SK-N-MC (cell line): ENCODE results near the gene SUSD4.

Source experiments
- EZH2 ChIP-seq: fragments of 200-600 bp; sonication (generic); IDR thresholded peaks from one replicate; pipeline ENCODE4 v1.6.1; 2017; ENCODE audit warnings: antibody characterized with exemption
- POLR2AphosphoS5 ChIP-seq: IDR thresholded peaks from 2 replicates; pipeline ENCODE4 v1.6.1; 2012; ENCODE audit warnings: mild to moderate bottlenecking, low read depth, low read length, borderline replicate concordance

DNA sequence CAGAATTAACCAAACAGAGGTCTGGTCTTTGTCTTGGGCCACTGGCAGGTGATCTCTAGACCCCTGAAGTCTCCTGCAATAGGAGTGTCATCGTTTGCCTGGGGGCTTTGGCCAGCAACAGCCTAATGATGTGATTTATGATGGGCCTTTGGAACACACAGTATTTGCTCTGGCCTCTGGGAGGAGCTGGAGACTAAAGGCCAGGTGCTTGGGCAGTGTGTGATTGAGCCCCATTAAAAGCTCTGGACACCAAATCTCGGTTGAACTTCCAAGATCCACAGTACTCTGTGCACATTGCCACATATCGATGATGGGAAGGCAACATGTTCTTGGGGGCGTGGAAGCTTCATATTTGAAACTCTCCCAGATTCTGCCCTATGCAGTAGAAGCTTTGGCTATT, 188.9 kb downstream of the SUSD4 start:
- TF ChIP-seq POLR2AphosphoS5 (no peak), EZH2 (no peak)
